Fibroblast of lung (primary cell): Measurements from ENCODE around the gene GPC5.

Experiments used
- EZH2 ChIP-seq: IDR thresholded peaks from 2 replicates; pipeline ENCODE4 v1.5.1; 2012; ENCODE audit warnings: low read length, control low read depth, mild to moderate bottlenecking; ENCODE audit errors: missing control alignments
- TF ChIP-seq, protein P1 (sequence below), 2 donors: IDR thresholded peaks in 1 of 2; conservative IDR thresholded peaks in 1 of 2; 1 replicate in 1 of 2; 2 replicates in 1 of 2; pipeline ENCODE4 v1.5.1; 2011 to 2012; ENCODE audit warnings: low read length in 2 of 2, control low read depth in 1 of 2, inconsistent platforms in 1 of 2, low read depth in 1 of 2, mild to moderate bottlenecking in 1 of 2

DNA sequence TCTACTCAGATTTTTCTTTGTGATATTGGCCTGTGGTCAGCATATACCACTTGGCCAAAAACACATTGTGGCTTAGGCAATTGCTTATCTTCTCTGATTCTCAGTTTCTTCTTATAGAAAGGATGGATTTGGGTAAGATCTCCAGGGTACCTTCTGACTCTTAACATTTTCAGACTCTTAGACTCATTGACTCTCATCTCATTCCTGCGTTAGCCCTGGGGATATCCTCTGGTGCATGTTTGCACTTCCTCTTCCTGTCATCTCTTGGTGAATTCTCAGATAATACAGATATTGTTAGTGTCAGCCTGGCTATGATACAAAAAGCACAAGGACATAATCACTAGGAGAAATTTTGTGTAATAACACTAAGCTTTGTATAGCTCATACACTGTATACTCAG lies 1335.6 kb downstream of the GPC5 start:
- TF ChIP-seq, protein P1, sequence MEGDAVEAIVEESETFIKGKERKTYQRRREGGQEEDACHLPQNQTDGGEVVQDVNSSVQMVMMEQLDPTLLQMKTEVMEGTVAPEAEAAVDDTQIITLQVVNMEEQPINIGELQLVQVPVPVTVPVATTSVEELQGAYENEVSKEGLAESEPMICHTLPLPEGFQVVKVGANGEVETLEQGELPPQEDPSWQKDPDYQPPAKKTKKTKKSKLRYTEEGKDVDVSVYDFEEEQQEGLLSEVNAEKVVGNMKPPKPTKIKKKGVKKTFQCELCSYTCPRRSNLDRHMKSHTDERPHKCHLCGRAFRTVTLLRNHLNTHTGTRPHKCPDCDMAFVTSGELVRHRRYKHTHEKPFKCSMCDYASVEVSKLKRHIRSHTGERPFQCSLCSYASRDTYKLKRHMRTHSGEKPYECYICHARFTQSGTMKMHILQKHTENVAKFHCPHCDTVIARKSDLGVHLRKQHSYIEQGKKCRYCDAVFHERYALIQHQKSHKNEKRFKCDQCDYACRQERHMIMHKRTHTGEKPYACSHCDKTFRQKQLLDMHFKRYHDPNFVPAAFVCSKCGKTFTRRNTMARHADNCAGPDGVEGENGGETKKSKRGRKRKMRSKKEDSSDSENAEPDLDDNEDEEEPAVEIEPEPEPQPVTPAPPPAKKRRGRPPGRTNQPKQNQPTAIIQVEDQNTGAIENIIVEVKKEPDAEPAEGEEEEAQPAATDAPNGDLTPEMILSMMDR (conservative IDR thresholded peaks at IDR 0.05 in 1 of 2, IDR thresholded peaks at IDR 0.05 in 1 of 2; ENCODE audit: low read depth in 1 of 2, low read length in 2 of 2) = no peak
- TF ChIP-seq EZH2 = no peak
